HFFc6 (cell line): Measurements from ENCODE around the gene EPHA2. TPM values are rescaled to one million over a fixed set of nuclear protein-coding genes. Genes with fewer than 3 reads are reported as not detected.

Source experiments
- DNase-seq: peaks from one replicate; pipeline ENCODE4 v3.0.0-alpha.2; 2018
- H3K27ac Mint-ChIP-seq: 2 replicates; pipeline ENCODE4 v1.8.0; 2020; ENCODE audit warnings: mild to moderate bottlenecking, mixed read lengths
- H3K27me3 Mint-ChIP-seq: 2 replicates; pipeline ENCODE4 v1.8.0; 2021; ENCODE audit warnings: mild to moderate bottlenecking, moderate library complexity, mixed read lengths; ENCODE audit not compliant: insufficient read depth
- H3K36me3 Mint-ChIP-seq: 2 replicates; pipeline ENCODE4 v1.8.0; 2021; ENCODE audit warnings: low read depth, mixed read lengths
- H3K4me1 Mint-ChIP-seq: 2 replicates; pipeline ENCODE4 v1.8.0; 2020; ENCODE audit warnings: low read depth, mixed read lengths
- H3K4me3 Mint-ChIP-seq: 2 replicates; pipeline ENCODE4 v1.8.0; 2020; ENCODE audit warnings: mild to moderate bottlenecking, moderate library complexity, mixed read lengths
- H3K9me3 Mint-ChIP-seq: 2 replicates; pipeline ENCODE4 v1.8.0; 2020; ENCODE audit warnings: mild to moderate bottlenecking, mixed read lengths
- CTCF ChIP-seq: fragments of 200-600 bp; sonication (generic); IDR thresholded peaks from 2 replicates; pipeline ENCODE4 v1.5.0; 2021; ENCODE audit warnings: antibody characterized with exemption, mild to moderate bottlenecking
- total RNA-seq, 6 experiments: library from RNA; stranded (reverse); fragmentation: NEBNext Ultra II Directional; extraction: Animal tissue kit (Norgen Biotek cat#: 25700); gene quantifications; 2 replicates in 1 of 6; 3 replicates in 5 of 6; pipeline ENCODE4 v1.2.3, GENCODE V29; 2021

Gene EPHA2
- total RNA-seq, 6 experiments from 2014 or later, result 77.3 to 106 (median 81.2) TPM

- Mint-ChIP-seq H3K27ac (peak overlapping the region; percentile 93), H3K36me3 (peaks cover 25% of the 10 kb centered on the region), H3K4me3 (peak overlapping the region; percentile 73), H3K4me1 (peaks cover 63% of the 10 kb centered on the region), H3K27me3 (peaks cover 11% of the 10 kb centered on the region), H3K9me3 (no peaks in the 10 kb centered on the region)
- DNase-seq, result peak; percentile 93
- no peak; the same call in 1 of the 2 replicates for TF ChIP-seq CTCF
Observed at GRCh38 chr1:16139473-16139962, 16.4 kb downstream of the EPHA2 start.

- Mint-ChIP-seq H3K4me3 (peak overlapping the region; percentile 73), H3K27ac (peak overlapping the region; percentile 93), H3K36me3 (peaks cover 28% of the 10 kb centered on the region), H3K9me3 (no peaks in the 10 kb centered on the region), H3K27me3 (peaks cover 10% of the 10 kb centered on the region), H3K4me1 (peaks cover 56% of the 10 kb centered on the region)
- TF ChIP-seq CTCF, result peak; percentile 42
- peak; percentile 52 for DNase-seq
Observed at GRCh38 chr1:16138772-16139221, 17.1 kb downstream of the EPHA2 start.

GRCh38 chr1:16137890-16138467 is 17.9 kb downstream of the EPHA2 start:
- Mint-ChIP-seq H3K9me3 (no peaks in the 10 kb centered on the region), H3K27ac (peak overlapping the region; percentile 93), H3K4me3 (no peak overlapping the region), H3K4me1 (peaks cover 47% of the 10 kb centered on the region), H3K36me3 (peaks cover 28% of the 10 kb centered on the region), H3K27me3 (peaks cover 10% of the 10 kb centered on the region)
- TF ChIP-seq CTCF, result no peak
- DNase-seq, result no peak

- Mint-ChIP-seq H3K36me3 (peaks cover 19% of the 10 kb centered on the region), H3K27ac (peak overlapping the region; percentile 33; the same call in 1 of the 2 replicates), H3K4me3 (no peak overlapping the region; the same call in 1 of the 2 replicates), H3K4me1 (peaks cover 23% of the 10 kb centered on the region), H3K27me3 (peaks cover 10% of the 10 kb centered on the region), H3K9me3 (no peaks in the 10 kb centered on the region)
- no peak for DNase-seq
- TF ChIP-seq CTCF, result no peak
Observed at GRCh38 chr1:16135501-16135900, 20.4 kb downstream of the EPHA2 start.

- H3K4me3 Mint-ChIP-seq, result no peak overlapping the region
- H3K9me3 Mint-ChIP-seq, result no peaks in the 10 kb centered on the region
- H3K36me3 Mint-ChIP-seq, result peaks cover 23% of the 10 kb centered on the region
- peaks cover 10% of the 10 kb centered on the region for H3K27me3 Mint-ChIP-seq
- TF ChIP-seq CTCF, result no peak
- H3K27ac Mint-ChIP-seq, result no peak overlapping the region
- DNase-seq, result no peak
- peaks cover 18% of the 10 kb centered on the region for H3K4me1 Mint-ChIP-seq
Observed at GRCh38 chr1:16134906-16135305, 21.0 kb downstream of the EPHA2 start.
